DND-41 (cell line): ENCODE measurements around the gene SLC23A2.

Source experiments
- ATAC-seq: fragments of 200-7000 bp; cut with Tn5 transposase; 3 replicates; pipeline ENCODE4 v1.9.1; 2021; ENCODE audit warnings: low read depth; ENCODE audit not compliant: insufficient read depth
- DNase-seq: peaks from one replicate; pipeline ENCODE4 v3.0.0-alpha.2; 2020
- H2AFZ ChIP-seq: 2 replicates; pipeline ENCODE4 v1.6.0; 2012; ENCODE audit warnings: low read depth, low read length
- H3K27ac ChIP-seq: 2 replicates; pipeline ENCODE4 v1.5.1; 2012; ENCODE audit warnings: low read length, inconsistent platforms
- H3K27me3 ChIP-seq: fragments of 200-600 bp; sonication (generic); 2 replicates; pipeline ENCODE4 v1.6.0; 2012; ENCODE audit warnings: low read length, mild to moderate bottlenecking, inconsistent platforms; ENCODE audit not compliant: insufficient read depth, poor library complexity
- H3K36me3 ChIP-seq: 2 replicates; pipeline ENCODE4 v1.5.1; 2012; ENCODE audit warnings: low read length, inconsistent platforms; ENCODE audit not compliant: insufficient read depth
- H3K4me1 ChIP-seq: 2 replicates; pipeline ENCODE4 v1.5.1; 2012; ENCODE audit warnings: mild to moderate bottlenecking, low read length; ENCODE audit not compliant: insufficient read depth
- H3K4me2 ChIP-seq: 2 replicates; pipeline ENCODE4 v1.6.0; 2012; ENCODE audit warnings: mild to moderate bottlenecking, moderate library complexity, low read length, inconsistent platforms; ENCODE audit not compliant: insufficient read depth
- H3K4me3 ChIP-seq, 2 experiments: fragments of 200-600 bp in 1 of 2; shearing (Covaris generic) in 1 of 2; 2 replicates each; pipeline ENCODE4 v1.5.1; 2012 to 2016; ENCODE audit warnings: inconsistent platforms in 2 of 2, low read length in 2 of 2, mild to moderate bottlenecking in 2 of 2, low read depth in 1 of 2, moderate library complexity in 1 of 2
- H3K79me2 ChIP-seq: 2 replicates; pipeline ENCODE4 v1.6.0; 2012; ENCODE audit warnings: low read length, inconsistent platforms; ENCODE audit not compliant: insufficient read depth
- H3K9ac ChIP-seq: 2 replicates; pipeline ENCODE4 v1.6.0; 2012; ENCODE audit warnings: low read depth, mild to moderate bottlenecking, inconsistent platforms, low read length, moderate library complexity
- H3K9me3 ChIP-seq: 2 replicates; pipeline ENCODE4 v1.5.1; 2012; ENCODE audit warnings: low read length, moderate library complexity, mild to moderate bottlenecking, inconsistent platforms; ENCODE audit not compliant: insufficient read depth, severe bottlenecking
- H4K20me1 ChIP-seq: 2 replicates; pipeline ENCODE4 v1.6.0; 2012; ENCODE audit warnings: low read length; ENCODE audit not compliant: insufficient read depth
- CTCF ChIP-seq: IDR thresholded peaks from 2 replicates; pipeline ENCODE4 v1.5.1; 2012; ENCODE audit warnings: borderline replicate concordance, low read length, moderate library complexity, mild to moderate bottlenecking; ENCODE audit not compliant: poor library complexity, severe bottlenecking; ENCODE audit errors: extremely low read depth
- EZH2 ChIP-seq: IDR thresholded peaks from 3 replicates; pipeline ENCODE4 v1.6.1; 2012; ENCODE audit warnings: borderline replicate concordance, low read depth, mild to moderate bottlenecking, moderate library complexity, low read length, inconsistent platforms; ENCODE audit not compliant: severe bottlenecking

SLC23A2 gene

DNA sequence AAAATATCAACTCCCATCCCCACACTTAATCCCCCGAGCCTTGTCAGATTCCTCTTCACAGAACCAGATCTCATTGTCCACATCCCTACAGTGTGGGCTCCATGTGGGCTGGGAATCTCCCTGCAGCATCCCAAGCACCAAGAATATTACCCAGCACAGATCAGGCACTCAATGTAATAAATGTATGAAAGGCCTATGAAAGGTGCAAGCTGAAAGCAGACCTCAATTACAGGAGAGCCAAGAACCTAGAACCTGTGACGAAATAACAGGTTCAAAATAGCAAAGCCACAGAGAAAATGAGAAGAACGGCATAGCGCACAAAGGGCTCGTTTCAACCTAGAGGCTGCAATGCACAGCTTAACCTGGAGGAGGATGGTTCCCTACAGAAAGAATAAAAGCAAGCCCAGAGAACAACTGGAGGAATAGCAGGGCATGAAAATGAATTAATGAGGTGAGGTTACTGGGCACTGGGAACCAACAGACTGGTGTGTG, 3.1 kb downstream of the SLC23A2 start:
- Histone ChIP-seq H3K27me3 (no peaks in the 10 kb centered on the region), H3K36me3 (no peaks in the 10 kb centered on the region), H3K79me2 (peaks cover 79% of the 10 kb centered on the region), H3K27ac (no peak overlapping the region), H3K4me2 (peak overlapping the region; percentile 1; the same call in 1 of the 2 replicates), H3K4me1 (peaks cover 37% of the 10 kb centered on the region), H3K9ac (no peak overlapping the region), H4K20me1 (peaks cover 49% of the 10 kb centered on the region), H3K4me3 (no peak overlapping the region), H2AFZ (no peak overlapping the region), H3K9me3 (no peaks in the 10 kb centered on the region)
- DNase-seq = no peak
- TF ChIP-seq CTCF (peak; percentile 27), EZH2 (no peak)
- no peak for ATAC-seq

- no peaks in the 10 kb centered on the region for H3K9me3 ChIP-seq
- no peak overlapping the region for H2AFZ ChIP-seq
- no peak overlapping the region for H3K4me2 ChIP-seq
- ATAC-seq (no peak), DNase-seq (no peak)
- H3K4me1 ChIP-seq = peaks cover 36% of the 10 kb centered on the region
- peaks cover 89% of the 10 kb centered on the region for H3K79me2 ChIP-seq
- no peaks in the 10 kb centered on the region for H3K27me3 ChIP-seq
- no peak overlapping the region for H3K27ac ChIP-seq
- H3K4me3 ChIP-seq = no peak overlapping the region
- TF ChIP-seq CTCF (no peak), EZH2 (no peak)
- H3K36me3 ChIP-seq = no peaks in the 10 kb centered on the region
- no peak overlapping the region for H3K9ac ChIP-seq
- peaks cover 49% of the 10 kb centered on the region for H4K20me1 ChIP-seq
These were observed 4.1 kb downstream of the SLC23A2 start for GRCh38 chr20:4997222-4997621.

- Histone ChIP-seq H3K79me2 (peaks cover 98% of the 10 kb centered on the region), H3K9ac (no peak overlapping the region), H3K36me3 (peaks cover 5% of the 10 kb centered on the region; the same call in 1 of the 2 replicates), H3K9me3 (no peaks in the 10 kb centered on the region), H3K4me2 (no peak overlapping the region), H4K20me1 (peaks cover 54% of the 10 kb centered on the region; the same call in 1 of the 2 replicates), H3K27ac (no peak overlapping the region), H3K4me3 (no peak overlapping the region), H3K27me3 (no peaks in the 10 kb centered on the region), H3K4me1 (no peaks in the 10 kb centered on the region), H2AFZ (no peak overlapping the region)
- DNase-seq (no peak), ATAC-seq (no peak)
- TF ChIP-seq EZH2 (no peak), CTCF (no peak)
These were observed 11.7 kb downstream of the SLC23A2 start for GRCh38 chr20:4989570-4989969.
